H1 (cell line): ENCODE results near the gene IL31RA. TPM values are rescaled to one million over a fixed set of nuclear protein-coding genes. Genes with fewer than 3 reads are reported as not detected.

Source experiments
- CTCF ChIA-PET: fragments of 300-600 bp; sonication (Branson Sonifier 250); formaldehyde crosslinking; loops from one replicate; lab custom pipeline; 2021; ENCODE audit not compliant: partially characterized antibody; lab: Charles Lee
- POLR2A ChIA-PET: fragments of 300-600 bp; sonication (Branson Sonifier 250); formaldehyde crosslinking; loops from one replicate; lab custom pipeline; 2021; ENCODE audit warnings: inconsistent platforms; ENCODE audit not compliant: partially characterized antibody; lab: Charles Lee
- DNase-seq, 2 experiments: peaks; one replicate each; pipeline versions ENCODE4 v3.0.0 to v3.0.0-alpha.2; 2010 to 2022; ENCODE audit warnings: low spot score in 2 of 2, low read depth in 1 of 2, mixed read lengths in 1 of 2
- FAIRE-seq: peaks from 2 replicates; lab custom pipeline; 2011; peaks lifted over from hg19 to GRCh38; lab: Jason Lieb, UNC
- H2AFZ ChIP-seq: 2 replicates; pipeline ENCODE4 v1.8.1; 2012; ENCODE audit warnings: low read length, inconsistent platforms
- H2AK5ac ChIP-seq: 2 replicates; pipeline ENCODE4 v1.6.1; 2013; ENCODE audit warnings: low read depth, low read length
- H2BK120ac ChIP-seq: replicated peaks from 2 replicates; pipeline ENCODE3; 2013; ENCODE audit warnings: low read depth, low read length, inconsistent platforms
- H2BK12ac ChIP-seq: 2 replicates; pipeline ENCODE4 v1.6.1; 2013; ENCODE audit warnings: low read depth, low read length
- H2BK15ac ChIP-seq: 2 replicates; pipeline ENCODE4 v1.6.1; 2013; ENCODE audit warnings: low read length
- H2BK20ac ChIP-seq: 2 replicates; pipeline ENCODE4 v1.6.1; 2013; ENCODE audit warnings: low read length
- H2BK5ac ChIP-seq: 2 replicates; pipeline ENCODE4 v1.6.1; 2013; ENCODE audit warnings: low read depth, low read length
- H3K14ac ChIP-seq: 2 replicates; pipeline ENCODE4 v1.6.1; 2013; ENCODE audit warnings: inconsistent platforms; ENCODE audit not compliant: insufficient read length
- H3K18ac ChIP-seq: 2 replicates; pipeline ENCODE4 v1.6.1; 2013; ENCODE audit warnings: low read length; ENCODE audit errors: extremely low read depth
- H3K23ac ChIP-seq: 2 replicates; pipeline ENCODE4 v1.6.1; 2013; ENCODE audit warnings: inconsistent platforms; ENCODE audit not compliant: insufficient read length
- H3K23me2 ChIP-seq: 2 replicates; pipeline ENCODE4 v1.6.1; 2013; ENCODE audit warnings: low read depth, low read length
- H3K27ac ChIP-seq: 2 replicates; pipeline ENCODE4 v1.6.1; 2011; ENCODE audit warnings: low read depth, low read length, inconsistent platforms
- H3K27me3 ChIP-seq, 4 experiments: replicated peaks in 1 of 4; 1 replicate in 1 of 4; 2 replicates in 3 of 4; pipeline versions ENCODE4 v1.6.1 to v1.8.1; 2011 to 2013; ENCODE audit warnings: low read length in 3 of 4, mild to moderate bottlenecking in 3 of 4, inconsistent platforms in 2 of 4, mixed read lengths in 2 of 4, moderate library complexity in 1 of 4; ENCODE audit not compliant: control insufficient read depth in 3 of 4, insufficient read depth in 3 of 4; ENCODE audit errors: extremely low read depth in 1 of 4
- H3K36me3 ChIP-seq, 4 experiments: 2 replicates each; pipeline versions ENCODE4 v1.6.1 to v1.8.1; 2011 to 2013; ENCODE audit warnings: mild to moderate bottlenecking in 4 of 4, low read length in 3 of 4, moderate library complexity in 2 of 4, control low read depth in 1 of 4, inconsistent platforms in 1 of 4; ENCODE audit not compliant: insufficient read depth in 4 of 4, control insufficient read depth in 2 of 4
- H3K4ac ChIP-seq: replicated peaks from 2 replicates; pipeline ENCODE3; 2013; ENCODE audit warnings: low read length, low read depth, mixed read lengths, inconsistent platforms; ENCODE audit not compliant: insufficient read length
- H3K4me1 ChIP-seq, 4 experiments: replicated peaks in 1 of 4; 1 replicate in 1 of 4; 2 replicates in 3 of 4; pipeline versions ENCODE4 v1.6.1 to v1.8.1; 2011 to 2013; ENCODE audit warnings: low read length in 3 of 4, inconsistent platforms in 2 of 4, mixed read lengths in 1 of 4; ENCODE audit not compliant: insufficient read depth in 4 of 4, control insufficient read depth in 3 of 4
- H3K4me2 ChIP-seq, 2 experiments: 2 replicates each; pipeline versions ENCODE4 v1.6.1 to v1.8.1; 2011 to 2013; ENCODE audit warnings: low read depth in 2 of 2, low read length in 2 of 2, control low read depth in 1 of 2, inconsistent platforms in 1 of 2, mild to moderate bottlenecking in 1 of 2; ENCODE audit not compliant: insufficient read depth in 1 of 2
- H3K4me3 ChIP-seq, 4 experiments: fragments of 200-600, 300-600 bp in 1 of 4; sonication (generic), shearing (Covaris generic), sonication (Bioruptor Twin) in 1 of 4; 2 replicates each; pipeline versions ENCODE4 v1.5.1 to v1.8.1; 2011 to 2016; ENCODE audit warnings: low read length in 4 of 4, low read depth in 3 of 4, control low read depth in 2 of 4, inconsistent platforms in 2 of 4, mild to moderate bottlenecking in 2 of 4, mixed read lengths in 1 of 4, moderate library complexity in 1 of 4; ENCODE audit not compliant: insufficient read depth in 2 of 4; ENCODE audit errors: extremely low read depth in 1 of 4
- H3K56ac ChIP-seq: replicated peaks from 2 replicates; pipeline ENCODE3; 2013; ENCODE audit warnings: low read depth, mild to moderate bottlenecking, mixed read lengths, low read length, inconsistent platforms; ENCODE audit not compliant: insufficient read length
- H3K79me1 ChIP-seq: 2 replicates; pipeline ENCODE4 v1.6.1; 2013; ENCODE audit warnings: low read depth, low read length, control low read depth
- H3K79me2 ChIP-seq, 2 experiments: 2 replicates each; pipeline versions ENCODE4 v1.6.1 to v1.8.1; 2012 to 2013; ENCODE audit warnings: low read length in 2 of 2, mild to moderate bottlenecking in 2 of 2, inconsistent platforms in 1 of 2; ENCODE audit not compliant: insufficient read depth in 2 of 2, control insufficient read depth in 1 of 2
- H3K9ac ChIP-seq, 4 experiments: replicated peaks in 1 of 4; 1 replicate in 1 of 4; 2 replicates in 3 of 4; pipeline versions ENCODE4 v1.6.1 to v1.8.1; 2011 to 2013; ENCODE audit warnings: low read depth in 3 of 4, low read length in 3 of 4, control low read depth in 2 of 4, mild to moderate bottlenecking in 2 of 4, moderate library complexity in 2 of 4, inconsistent platforms in 1 of 4; ENCODE audit errors: extremely low read depth in 1 of 4
- H3K9me3 ChIP-seq, 2 experiments: 2 replicates each; pipeline versions ENCODE4 v1.6.1 to v1.8.1; 2012 to 2013; ENCODE audit warnings: mild to moderate bottlenecking in 2 of 2, moderate library complexity in 2 of 2, control low read depth in 1 of 2, inconsistent platforms in 1 of 2, low read depth in 1 of 2, low read length in 1 of 2, mixed read lengths in 1 of 2; ENCODE audit not compliant: insufficient read depth in 2 of 2
- H4K20me1 ChIP-seq, 2 experiments: replicated peaks in 1 of 2; 2 replicates each; pipeline versions ENCODE3 to v1.8.1; 2011 to 2013; ENCODE audit warnings: inconsistent platforms in 2 of 2, low read length in 2 of 2, mild to moderate bottlenecking in 1 of 2; ENCODE audit not compliant: insufficient read depth in 2 of 2, control insufficient read depth in 1 of 2
- H4K5ac ChIP-seq: 2 replicates; pipeline ENCODE4 v1.6.1; 2013; ENCODE audit warnings: low read length, low read depth, mixed read lengths, inconsistent platforms; ENCODE audit not compliant: insufficient read length
- H4K8ac ChIP-seq: 2 replicates; pipeline ENCODE4 v1.8.0; 2013; ENCODE audit warnings: mild to moderate bottlenecking, moderate library complexity, low read length, inconsistent platforms; ENCODE audit not compliant: insufficient read depth; ENCODE audit errors: extremely low read depth
- H4K91ac ChIP-seq: replicated peaks from 2 replicates; pipeline ENCODE3; 2013; ENCODE audit warnings: low read length, mixed read lengths, inconsistent platforms; ENCODE audit not compliant: insufficient read length
- BRCA1 ChIP-seq: IDR thresholded peaks from 2 replicates; pipeline ENCODE4 v1.6.1; 2012; ENCODE audit warnings: low read depth, low read length, improper control_type of control experiment
- KDM1A ChIP-seq: fragments of 200-600, 300-600 bp; sonication (generic); IDR thresholded peaks from 2 replicates; pipeline ENCODE4 v1.7.1; 2016; ENCODE audit warnings: mild to moderate bottlenecking, low read length, borderline replicate concordance
- NRF1 ChIP-seq: IDR thresholded peaks from 2 replicates; pipeline ENCODE4 v1.6.1; 2011; ENCODE audit warnings: mild to moderate bottlenecking, low read depth, low read length, improper control_type of control experiment
- SIN3A ChIP-seq, 2 experiments: IDR thresholded peaks in 1 of 2; conservative IDR thresholded peaks in 1 of 2; 2 replicates each; pipeline ENCODE4 v1.6.1; 2011 to 2012; ENCODE audit warnings: low read length in 2 of 2, improper control_type of control experiment in 1 of 2, low read depth in 1 of 2, mild to moderate bottlenecking in 1 of 2
- TAF7 ChIP-seq: optimal IDR thresholded peaks from 2 replicates; pipeline ENCODE3; 2011; ENCODE audit warnings: low read depth, mild to moderate bottlenecking, inconsistent platforms, low read length, moderate library complexity, borderline replicate concordance
- YY1 ChIP-seq: IDR thresholded peaks from 2 replicates; pipeline ENCODE4 v1.6.1; 2011; ENCODE audit warnings: low read depth, mild to moderate bottlenecking, low read length
- polyA plus RNA-seq, 7 experiments: library from polyadenylated mRNA; depleted of rRNA in 3 of 7; stranded (reverse) in 5 of 7; unstranded in 2 of 7; fragments of >200 nt in 5 of 7; fragments of 200-250 nt in 2 of 7; gene quantifications; 1 replicate in 5 of 7; 2 replicates in 1 of 7; 4 replicates in 1 of 7; pipeline versions ENCODE4 v1.2.1 to v1.2.3, GENCODE V29; 2011 to 2013; ENCODE audit warnings: missing spikeins in 2 of 7, mixed read lengths in 2 of 7
- total RNA-seq: library from RNA; stranded (reverse); fragmentation: NEBNext Ultra II Directional; extraction: Animal tissue kit (Norgen Biotek cat#: 25700); gene quantifications from 2 replicates; pipeline ENCODE4 v1.2.1, GENCODE V29; 2021

Gene IL31RA
- total and polyA plus RNA-seq, 2 of the 8 experiments (the other 6 are each of a cell fraction or from before 2014, with no cell fraction given) = not detected

GRCh38 chr5:55880453-55880852, 29.3 kb downstream of the IL31RA start:
- no peaks in the 10 kb centered on the region for H4K20me1 ChIP-seq
- no peak for FAIRE-seq
- H2AK5ac ChIP-seq = no peak overlapping the region
- no peak overlapping the region for H3K23ac ChIP-seq
- H3K4ac ChIP-seq = no peak overlapping the region
- no peak overlapping the region for H3K56ac ChIP-seq
- no peak overlapping the region for H2AFZ ChIP-seq
- POLR2A ChIA-PET = no interaction called here
- no peaks in the 10 kb centered on the region for H3K9me3 ChIP-seq
- H2BK15ac ChIP-seq = no peak overlapping the region
- no peak overlapping the region for H4K91ac ChIP-seq
- no peaks in the 10 kb centered on the region for H3K27me3 ChIP-seq
- no peak overlapping the region for H3K4me2 ChIP-seq
- no peak overlapping the region for H2BK12ac ChIP-seq
- H3K9ac ChIP-seq = no peak overlapping the region
- H2BK20ac ChIP-seq = no peak overlapping the region
- H3K4me3 ChIP-seq = no peak overlapping the region
- H3K79me1 ChIP-seq = no peaks in the 10 kb centered on the region
- H3K36me3 ChIP-seq = no peaks in the 10 kb centered on the region
- H3K27ac ChIP-seq = no peak overlapping the region
- H3K18ac ChIP-seq = no peak overlapping the region
- H2BK5ac ChIP-seq = no peak overlapping the region
- H3K14ac ChIP-seq = no peak overlapping the region
- no peaks in the 10 kb centered on the region for H3K79me2 ChIP-seq
- 0 out of 7 replicates have a peak, but pooled peaks cover 0 to 3% (median 0%) of the 10 kb centered on the region in 4 experiments for H3K4me1 ChIP-seq
- no peak for TF ChIP-seq BRCA1
- TF ChIP-seq TAF7 = no peak
- no peak for TF ChIP-seq NRF1
- no peak for TF ChIP-seq YY1
- no peak for TF ChIP-seq KDM1A
- no peak for TF ChIP-seq SIN3A (conservative IDR thresholded peaks at IDR 0.05 in 1 of 2, IDR thresholded peaks at IDR 0.05 in 1 of 2; ENCODE audit: low read depth in 1 of 2, low read length in 2 of 2)
- H2BK120ac ChIP-seq = no peak overlapping the region
- no peak overlapping the region for H4K8ac ChIP-seq
- CTCF ChIA-PET = interaction anchor here (1.0 to 1.5 kb wide), 2 partner anchors 19 to 26 kb away, joined by 3 read pairs; no protein-coding TSS in a partner anchor
- H3K23me2 ChIP-seq = no peaks in the 10 kb centered on the region
- H4K5ac ChIP-seq = no peak overlapping the region
- DNase-seq = no peak
